Activated CD4-positive, CD25-positive, alpha-beta regulatory T cell treated with anti-CD3 and anti-CD28 coated beads, Interleukin-2, amount 50 U/mL, for 72 hours (primary cell): ENCODE measurements around the gene SYK.

Experiments
- DNase-seq: peaks from one replicate; pipeline ENCODE4 v3.0.0; 2021

SYK gene

DNA sequence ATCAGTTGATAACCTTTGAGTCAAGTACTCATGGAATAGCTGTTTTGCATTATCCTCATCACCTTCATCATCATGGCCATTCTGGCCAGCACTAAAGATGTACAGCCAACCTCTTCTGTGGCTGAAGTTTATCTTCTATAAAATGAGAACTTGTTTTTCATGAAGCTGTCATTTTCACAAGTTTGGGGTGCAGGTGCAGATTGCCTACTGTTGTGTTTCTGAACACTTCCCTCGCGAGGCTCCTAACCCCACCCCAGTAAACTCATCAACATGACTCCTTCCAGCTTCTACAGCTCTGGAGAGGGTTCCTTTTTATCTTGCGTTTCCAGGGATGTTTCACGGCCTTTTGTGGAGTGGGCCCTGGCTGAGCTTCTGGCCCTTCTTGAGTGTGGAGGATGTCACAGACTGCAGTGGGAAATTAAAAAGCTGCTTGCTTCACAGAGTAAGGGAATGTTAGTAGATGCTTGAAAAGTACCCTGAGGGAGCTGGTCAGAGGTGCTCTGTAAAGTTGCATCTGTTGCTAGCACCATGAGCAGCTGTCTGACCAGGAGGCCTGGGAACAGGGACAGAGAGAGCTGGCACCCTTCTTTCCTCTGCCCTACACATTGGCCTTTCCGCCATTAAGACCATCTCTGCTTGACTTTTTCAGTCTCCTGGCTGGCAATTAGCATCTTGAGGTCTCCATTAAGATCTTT, 24.9 kb downstream of the SYK start:
- no peak for DNase-seq

GRCh38 chr9:90827181-90827871, 25.7 kb downstream of the SYK start:
- DNase-seq: no peak

- no peak for DNase-seq
Observed at GRCh38 chr9:90830051-90830450, 28.4 kb downstream of the SYK start.

GRCh38 chr9:90830977-90831376, 29.4 kb downstream of the SYK start:
- DNase-seq: no peak

DNA sequence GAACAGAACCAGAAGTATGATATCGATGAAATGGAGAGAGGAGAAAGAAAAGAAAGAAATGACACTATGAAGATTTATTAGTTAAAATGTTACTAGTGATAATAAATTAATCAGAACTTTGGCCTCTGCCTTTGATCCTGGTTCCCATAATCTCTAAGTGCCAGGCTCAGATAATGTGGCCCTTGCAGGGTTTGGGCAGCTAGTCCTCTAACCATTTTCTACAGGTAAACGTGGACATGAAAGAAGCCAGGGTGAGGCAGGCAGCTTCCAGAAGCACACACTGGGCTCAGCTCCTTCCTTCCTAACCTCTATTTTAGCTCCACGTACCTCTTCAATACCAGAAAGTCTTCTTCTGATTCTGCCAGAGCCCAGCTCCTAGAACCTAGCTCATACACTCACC, 30.6 kb downstream of the SYK start:
- DNase-seq: no peak

GRCh38 chr9:90834828-90835595, 33.4 kb downstream of the SYK start:
- no peak for DNase-seq

- DNase-seq: no peak
Observed at GRCh38 chr9:90836411-90837080, 34.9 kb downstream of the SYK start.

DNA sequence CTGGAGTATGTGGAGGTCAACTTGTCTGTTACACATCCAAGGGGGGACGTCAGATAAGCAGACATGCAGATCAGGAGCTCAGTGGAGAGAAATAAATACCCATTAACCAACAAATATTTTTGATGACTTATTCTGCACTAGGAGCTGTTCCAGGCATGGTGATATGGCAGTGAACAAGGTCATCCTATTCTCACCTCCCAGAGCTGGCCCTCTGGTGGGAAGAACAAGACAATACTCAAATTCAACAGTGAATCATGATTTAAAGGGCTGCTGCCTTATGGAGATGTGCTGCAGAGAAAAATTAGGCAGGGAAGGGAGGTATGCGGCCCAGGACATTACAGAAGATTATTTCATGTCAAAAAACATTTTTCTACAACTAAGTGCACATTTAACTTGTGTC, 36.5 kb downstream of the SYK start:
- no peak for DNase-seq

- no peak for DNase-seq
Observed at GRCh38 chr9:90838581-90839154, 37.0 kb downstream of the SYK start.

GRCh38 chr9:90839183-90839728, 37.6 kb downstream of the SYK start:
- no peak for DNase-seq

- DNase-seq: no peak
Observed at GRCh38 chr9:90840696-90841095, 39.1 kb downstream of the SYK start.

GRCh38 chr9:90841213-90841612, 39.6 kb downstream of the SYK start:
- no peak for DNase-seq

- DNase-seq: no peak
Observed at GRCh38 chr9:90841615-90842014, 40.0 kb downstream of the SYK start.

GRCh38 chr9:90842176-90842777, 40.7 kb downstream of the SYK start:
- no peak for DNase-seq

DNA sequence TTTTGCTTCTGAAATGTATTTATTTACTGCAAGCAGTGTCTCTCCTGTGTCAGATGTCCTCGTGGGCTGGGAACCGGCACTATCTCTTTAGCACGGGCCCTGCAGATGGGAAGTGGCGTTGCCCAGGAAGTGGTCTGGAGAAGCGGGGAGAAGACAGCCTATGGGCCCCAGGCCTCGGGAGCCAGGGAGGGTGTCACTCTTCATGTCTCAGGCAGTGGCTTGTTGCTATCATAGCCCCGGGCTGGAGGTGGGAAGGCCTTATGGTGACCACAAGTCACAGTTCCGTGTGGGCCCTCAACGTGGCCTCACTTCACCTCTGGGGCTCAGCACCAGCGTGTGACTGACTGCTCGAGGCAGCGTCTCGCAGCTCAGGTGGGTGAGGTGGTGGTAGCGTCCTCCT, 41.4 kb downstream of the SYK start:
- no peak for DNase-seq

GRCh38 chr9:90843525-90843924, 41.9 kb downstream of the SYK start:
- no peak for DNase-seq

- no peak for DNase-seq
Observed at GRCh38 chr9:90844326-90844725, 42.7 kb downstream of the SYK start.

- DNase-seq: no peak
Observed at GRCh38 chr9:90846770-90847419, 45.3 kb downstream of the SYK start.

DNA sequence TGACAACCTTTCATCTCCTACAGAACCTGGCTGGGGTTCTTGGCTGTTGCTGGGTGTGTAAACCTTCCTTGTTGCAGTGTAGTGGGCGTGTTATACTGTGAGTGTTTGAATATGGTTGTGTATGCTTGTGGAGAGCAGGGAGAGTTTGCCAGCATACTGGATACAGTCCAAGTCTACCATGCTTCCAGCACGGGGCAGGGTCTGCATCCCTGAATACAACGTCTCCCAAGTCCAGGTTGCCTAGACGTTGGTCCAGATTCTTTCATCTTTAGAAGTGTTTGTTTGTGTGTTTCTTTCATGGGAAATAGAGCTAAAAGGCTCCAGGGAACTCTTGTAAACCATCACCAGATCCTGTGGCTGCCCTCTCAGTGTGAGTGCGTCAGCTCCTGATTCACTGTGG, 46.4 kb downstream of the SYK start:
- DNase-seq: no peak

GRCh38 chr9:90848866-90849265, 47.2 kb downstream of the SYK start:
- DNase-seq: no peak

GRCh38 chr9:90851444-90851843, 49.8 kb downstream of the SYK start:
- DNase-seq: no peak

DNA sequence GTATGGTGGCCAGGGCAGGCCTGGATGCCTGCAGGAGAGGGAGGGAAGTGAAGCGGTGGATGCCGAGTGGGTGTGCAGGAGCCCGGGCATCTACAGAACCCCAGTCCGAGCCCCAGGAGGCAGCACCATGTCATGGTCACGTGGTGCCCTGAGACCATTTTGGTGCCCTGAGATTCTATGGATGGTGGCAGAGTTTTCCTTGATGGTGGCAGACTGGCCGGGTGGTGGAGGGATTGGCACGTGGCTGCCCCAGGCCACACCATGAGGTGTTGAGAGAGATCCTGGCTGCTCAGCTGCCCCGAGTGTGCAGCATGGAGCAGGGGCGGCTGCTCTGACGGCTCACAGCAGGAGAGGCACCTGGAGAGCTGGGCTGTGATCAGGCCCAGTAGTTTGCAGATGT, 52.3 kb downstream of the SYK start:
- no peak for DNase-seq
